Nephron progenitor cell (in vitro differentiated cells): Measurements from ENCODE around the gene SPIN1.
"Not testable (repeated sequence)": the region's sequence is repeated elsewhere in the genome, so short reads cannot be mapped to it uniquely, and the experiment has no call there.

Experiments
- DNase-seq: peaks from one replicate; pipeline ENCODE4 v3.0.0; 2021
- H3K27ac Mint-ChIP-seq: 2 replicates; pipeline ENCODE4 v1.8.0; 2021; ENCODE audit warnings: mild to moderate bottlenecking, moderate library complexity, mixed read lengths
- H3K27me3 Mint-ChIP-seq: 2 replicates; pipeline ENCODE4 v1.8.0; 2021; ENCODE audit warnings: mild to moderate bottlenecking, low read depth, mixed read lengths; ENCODE audit not compliant: poor library complexity
- H3K36me3 Mint-ChIP-seq: 2 replicates; pipeline ENCODE4 v1.8.0; 2021; ENCODE audit warnings: low read depth, mixed read lengths
- H3K4me1 Mint-ChIP-seq: 2 replicates; pipeline ENCODE4 v1.8.0; 2021; ENCODE audit warnings: mixed read lengths
- H3K4me3 Mint-ChIP-seq: 2 replicates; pipeline ENCODE4 v1.8.0; 2021; ENCODE audit warnings: mild to moderate bottlenecking, moderate library complexity, mixed read lengths
- H3K9me3 Mint-ChIP-seq: 2 replicates; pipeline ENCODE4 v1.8.0; 2021; ENCODE audit warnings: mild to moderate bottlenecking, moderate library complexity, mixed read lengths
- CTCF ChIP-seq: fragments of 200-600 bp; sonication (generic); IDR thresholded peaks from 2 replicates; pipeline ENCODE4 v1.5.0; 2021; ENCODE audit warnings: antibody characterized with exemption

Gene SPIN1

GRCh38 chr9:88388203-88388885 lies at the start of gene SPIN1:
TSS of gene SPIN1 (plus strand) at chr9:88388444. CDS start at chr9:88426540, 38,096 bp downstream.
- H3K4me3 Mint-ChIP-seq = peak within 1 kb of the TSS; percentile 94
- H3K27ac Mint-ChIP-seq = peak within 1 kb of the TSS; percentile 99
- no peak for TF ChIP-seq CTCF
- H3K9me3 Mint-ChIP-seq = peaks cover 12% of the 10 kb centered on the region
- peaks cover 33% of the 10 kb centered on the region for H3K36me3 Mint-ChIP-seq
- H3K27me3 Mint-ChIP-seq = no peaks in the 10 kb centered on the region
- DNase-seq = peak; percentile 89
- H3K4me1 Mint-ChIP-seq = peaks cover 53% of the 10 kb centered on the region

- H3K27ac Mint-ChIP-seq = peak overlapping the region; percentile 58
- H3K9me3 Mint-ChIP-seq = no peaks in the 10 kb centered on the region
- DNase-seq = peak; percentile 23
- peaks cover 28% of the 10 kb centered on the region for H3K4me1 Mint-ChIP-seq
- no peak overlapping the region for H3K4me3 Mint-ChIP-seq
- no peak for TF ChIP-seq CTCF
- peaks cover 4% of the 10 kb centered on the region for H3K27me3 Mint-ChIP-seq
- H3K36me3 Mint-ChIP-seq = no peaks in the 10 kb centered on the region
Measured at GRCh38 chr9:88339317-88339716, 48.9 kb upstream of the SPIN1 start.

- Mint-ChIP-seq H3K4me3 (no peak overlapping the region), H3K36me3 (no peaks in the 10 kb centered on the region), H3K4me1 (peaks cover 23% of the 10 kb centered on the region), H3K27ac (no peak overlapping the region), H3K27me3 (peaks cover 4% of the 10 kb centered on the region), H3K9me3 (no peaks in the 10 kb centered on the region)
- no peak for DNase-seq
- TF ChIP-seq CTCF = no peak
Measured at GRCh38 chr9:88342246-88342645, 46.0 kb upstream of the SPIN1 start.

- H3K27me3 Mint-ChIP-seq = peaks cover 4% of the 10 kb centered on the region
- H3K36me3 Mint-ChIP-seq = no peaks in the 10 kb centered on the region
- H3K9me3 Mint-ChIP-seq = no peaks in the 10 kb centered on the region
- peaks cover 21% of the 10 kb centered on the region for H3K4me1 Mint-ChIP-seq
- DNase-seq = no peak
- H3K27ac Mint-ChIP-seq = no peak overlapping the region
- TF ChIP-seq CTCF = no peak
- H3K4me3 Mint-ChIP-seq = no peak overlapping the region
Measured at GRCh38 chr9:88344013-88344412, 44.2 kb upstream of the SPIN1 start.

- not testable (repeated sequence) for H3K36me3 Mint-ChIP-seq, H3K27me3 Mint-ChIP-seq, H3K4me1 Mint-ChIP-seq, H3K27ac Mint-ChIP-seq, H3K4me3 Mint-ChIP-seq, DNase-seq
- peaks cover 17% of the 10 kb centered on the region for H3K9me3 Mint-ChIP-seq
Measured at GRCh38 chr9:88350354-88350753, 37.9 kb upstream of the SPIN1 start.

- no peak overlapping the region for H3K27ac Mint-ChIP-seq
- no peak overlapping the region for H3K4me3 Mint-ChIP-seq
- no peak for TF ChIP-seq CTCF
- peaks cover 40% of the 10 kb centered on the region for H3K9me3 Mint-ChIP-seq
- peaks cover 9% of the 10 kb centered on the region for H3K4me1 Mint-ChIP-seq
- H3K36me3 Mint-ChIP-seq = peaks cover 13% of the 10 kb centered on the region
- peaks cover 4% of the 10 kb centered on the region for H3K27me3 Mint-ChIP-seq
- no peak for DNase-seq
Measured at GRCh38 chr9:88355166-88355565, 33.1 kb upstream of the SPIN1 start.

- H3K27ac Mint-ChIP-seq, H3K4me3 Mint-ChIP-seq, H3K27me3 Mint-ChIP-seq, H3K4me1 Mint-ChIP-seq, DNase-seq: not testable (repeated sequence)
- H3K36me3 Mint-ChIP-seq = peaks cover 13% of the 10 kb centered on the region
- H3K9me3 Mint-ChIP-seq = peaks cover 40% of the 10 kb centered on the region
Measured at GRCh38 chr9:88357250-88357649, 31.0 kb upstream of the SPIN1 start.
